Loucy (cell line): ENCODE data around the gene TBX18.

Experiments
- H2AFZ ChIP-seq: fragments of 200-600 bp; sonication (generic); 2 replicates; pipeline ENCODE4 v1.6.0; 2016; ENCODE audit warnings: antibody characterized with exemption, mild to moderate bottlenecking, low read length, moderate library complexity
- H3F3A ChIP-seq: fragments of 200-600 bp; 2 replicates; pipeline ENCODE4 v1.6.0; 2016; ENCODE audit warnings: antibody characterized with exemption, low read depth, mild to moderate bottlenecking
- H3K27me3 ChIP-seq: fragments of 200-600 bp; sonication (generic); 2 replicates; pipeline ENCODE4 v1.6.1; 2014; ENCODE audit warnings: low read length, mild to moderate bottlenecking; ENCODE audit not compliant: insufficient read depth, poor library complexity, severe bottlenecking
- H3K36me3 ChIP-seq: fragments of 200-600 bp; sonication (generic); 2 replicates; pipeline ENCODE4 v1.6.1; 2016; ENCODE audit warnings: low read length; ENCODE audit not compliant: insufficient read depth
- H3K4me1 ChIP-seq: fragments of 200-600 bp; sonication (generic); 2 replicates; pipeline ENCODE4 v1.5.1; 2014; ENCODE audit warnings: low read length, mild to moderate bottlenecking; ENCODE audit not compliant: insufficient read depth, poor library complexity, severe bottlenecking
- H3K4me2 ChIP-seq: fragments of 200-600 bp; sonication (generic); 2 replicates; pipeline ENCODE4 v1.6.0; 2014; ENCODE audit warnings: antibody characterized with exemption, low read length, low read depth, mild to moderate bottlenecking; ENCODE audit not compliant: poor library complexity, severe bottlenecking
- H3K4me3 ChIP-seq: fragments of 200-600 bp; sonication (generic); 2 replicates; pipeline ENCODE4 v1.5.1; 2014; ENCODE audit warnings: low read length, mild to moderate bottlenecking, mixed read lengths; ENCODE audit not compliant: poor library complexity, severe bottlenecking
- H3K79me2 ChIP-seq: fragments of 200-600 bp; sonication (generic); 2 replicates; pipeline ENCODE4 v1.6.1; 2014; ENCODE audit warnings: low read length; ENCODE audit not compliant: insufficient read depth
- H3K9ac ChIP-seq: fragments of 200-600 bp; sonication (generic); 2 replicates; pipeline ENCODE4 v1.6.0; 2014; ENCODE audit warnings: mild to moderate bottlenecking, low read depth, low read length, moderate library complexity; ENCODE audit not compliant: poor library complexity, severe bottlenecking
- H3K9me2 ChIP-seq: fragments of 200-600 bp; sonication (generic); replicated peaks from 2 replicates; pipeline ENCODE4 v1.6.1; 2016; ENCODE audit warnings: low read depth, low read length, mixed read lengths
- H3K9me3 ChIP-seq: fragments of 200-600 bp; sonication (generic); 2 replicates; pipeline ENCODE4 v1.6.1; 2014; ENCODE audit warnings: mild to moderate bottlenecking, antibody characterized with exemption, low read length, low read depth; ENCODE audit not compliant: insufficient read depth
- H4K20me1 ChIP-seq: fragments of 200-600 bp; sonication (generic); 2 replicates; pipeline ENCODE4 v1.6.0; 2014; ENCODE audit warnings: antibody characterized with exemption, low read length, mild to moderate bottlenecking; ENCODE audit not compliant: insufficient read depth, poor library complexity, severe bottlenecking
- CTCF ChIP-seq: fragments of 200-600 bp; sonication (generic); conservative IDR thresholded peaks from 2 replicates; pipeline ENCODE4 v1.5.1; 2014; ENCODE audit warnings: mild to moderate bottlenecking, antibody characterized with exemption, low read length
- EZH2phosphoT487 ChIP-seq: fragments of 200-600 bp; IDR thresholded peaks from 2 replicates; pipeline ENCODE4 v1.6.1; 2018; ENCODE audit warnings: antibody characterized with exemption, mild to moderate bottlenecking, moderate library complexity, borderline replicate concordance

Gene TBX18

GRCh38 chr6:84775751-84776150, 11.4 kb upstream of the TBX18 start:
- Histone ChIP-seq H3K4me2 (no peak overlapping the region), H3K27me3 (no peaks in the 10 kb centered on the region)
- no peak for TF ChIP-seq CTCF
- TF ChIP-seq EZH2phosphoT487, result no peak

GRCh38 chr6:84774985-84775284, 10.5 kb upstream of the TBX18 start:
- Histone ChIP-seq H3K4me3 (no peak overlapping the region), H3K79me2 (no peaks in the 10 kb centered on the region), H3K9me3 (no peaks in the 10 kb centered on the region), H3K4me1 (peaks cover 9% of the 10 kb centered on the region), H3K27me3 (no peaks in the 10 kb centered on the region), H3K4me2 (no peak overlapping the region), H3F3A (no peaks in the 10 kb centered on the region), H4K20me1 (no peaks in the 10 kb centered on the region), H2AFZ (no peak overlapping the region), H3K9ac (no peak overlapping the region), H3K9me2 (no peaks in the 10 kb centered on the region), H3K36me3 (no peaks in the 10 kb centered on the region)
- TF ChIP-seq EZH2phosphoT487, result no peak
- no peak for TF ChIP-seq CTCF

More at GRCh38 chr6:84775751-84776150, 11.4 kb upstream of the TBX18 start:
- Histone ChIP-seq H2AFZ (no peak overlapping the region), H3K4me3 (no peak overlapping the region), H3K9ac (no peak overlapping the region), H3K4me1 (peaks cover 9% of the 10 kb centered on the region), H3F3A (no peaks in the 10 kb centered on the region), H3K79me2 (no peaks in the 10 kb centered on the region), H3K9me3 (no peaks in the 10 kb centered on the region), H3K36me3 (no peaks in the 10 kb centered on the region), H3K9me2 (no peaks in the 10 kb centered on the region), H4K20me1 (no peaks in the 10 kb centered on the region)

- no peaks in the 10 kb centered on the region for H3K9me2 ChIP-seq
- H3K27me3 ChIP-seq, result no peaks in the 10 kb centered on the region
- no peaks in the 10 kb centered on the region for H4K20me1 ChIP-seq
- H3K9me3 ChIP-seq, result no peaks in the 10 kb centered on the region
- H3K4me3 ChIP-seq, result no peak overlapping the region
- no peaks in the 10 kb centered on the region for H3K79me2 ChIP-seq
- H3F3A ChIP-seq, result no peaks in the 10 kb centered on the region
- H3K4me2 ChIP-seq, result no peak overlapping the region
- H3K4me1 ChIP-seq, result peaks cover 9% of the 10 kb centered on the region
- TF ChIP-seq CTCF (no peak), EZH2phosphoT487 (no peak)
- no peak overlapping the region for H3K9ac ChIP-seq
- no peaks in the 10 kb centered on the region for H3K36me3 ChIP-seq
- no peak overlapping the region for H2AFZ ChIP-seq
Observed at GRCh38 chr6:84774157-84774984, 10.0 kb upstream of the TBX18 start.
